Osteocyte (in vitro differentiated cells): ENCODE measurements around the gene CFB. TPM values are rescaled to one million over a fixed set of nuclear protein-coding genes. Genes with fewer than 3 reads are reported as not detected.
"Not testable (repeated sequence)": the region's sequence is repeated elsewhere in the genome, so short reads cannot be mapped to it uniquely, and the experiment has no call there.

ENCODE experiments used
- DNase-seq: peaks from one replicate; pipeline ENCODE4 v3.0.0; 2021; ENCODE audit warnings: mixed read lengths; ENCODE audit not compliant: unreplicated experiment; ENCODE audit errors: extremely low spot score
- H3K27ac Mint-ChIP-seq: one replicate; pipeline ENCODE4 v1.8.0; 2021; ENCODE audit warnings: mild to moderate bottlenecking, mixed read lengths; ENCODE audit not compliant: unreplicated experiment
- H3K27me3 Mint-ChIP-seq: one replicate; pipeline ENCODE4 v1.8.0; 2021; ENCODE audit warnings: mixed read lengths; ENCODE audit not compliant: unreplicated experiment
- H3K36me3 Mint-ChIP-seq: one replicate; pipeline ENCODE4 v1.8.0; 2021; ENCODE audit warnings: mixed read lengths; ENCODE audit not compliant: unreplicated experiment
- H3K4me1 Mint-ChIP-seq: one replicate; pipeline ENCODE4 v1.8.0; 2021; ENCODE audit warnings: mixed read lengths; ENCODE audit not compliant: unreplicated experiment
- H3K4me3 Mint-ChIP-seq: one replicate; pipeline ENCODE4 v1.8.0; 2021; ENCODE audit warnings: mild to moderate bottlenecking, moderate library complexity, mixed read lengths; ENCODE audit not compliant: unreplicated experiment
- H3K9me3 Mint-ChIP-seq: one replicate; pipeline ENCODE4 v1.8.0; 2021; ENCODE audit warnings: mixed read lengths; ENCODE audit not compliant: unreplicated experiment
- total RNA-seq: library from RNA; stranded (reverse); gene quantifications from 2 replicates; pipeline ENCODE4 v1.2.1, GENCODE V29; 2021
- TF ChIP-seq, protein P1 (sequence below): fragments of 200-600 bp; sonication (generic); IDR thresholded peaks from 2 replicates; pipeline ENCODE4 v1.5.0; 2021; ENCODE audit warnings: antibody characterized with exemption, mild to moderate bottlenecking, moderate library complexity

CFB gene
- total RNA-seq, 1 donor from 2014 or later, result 6.9 TPM

DNA sequence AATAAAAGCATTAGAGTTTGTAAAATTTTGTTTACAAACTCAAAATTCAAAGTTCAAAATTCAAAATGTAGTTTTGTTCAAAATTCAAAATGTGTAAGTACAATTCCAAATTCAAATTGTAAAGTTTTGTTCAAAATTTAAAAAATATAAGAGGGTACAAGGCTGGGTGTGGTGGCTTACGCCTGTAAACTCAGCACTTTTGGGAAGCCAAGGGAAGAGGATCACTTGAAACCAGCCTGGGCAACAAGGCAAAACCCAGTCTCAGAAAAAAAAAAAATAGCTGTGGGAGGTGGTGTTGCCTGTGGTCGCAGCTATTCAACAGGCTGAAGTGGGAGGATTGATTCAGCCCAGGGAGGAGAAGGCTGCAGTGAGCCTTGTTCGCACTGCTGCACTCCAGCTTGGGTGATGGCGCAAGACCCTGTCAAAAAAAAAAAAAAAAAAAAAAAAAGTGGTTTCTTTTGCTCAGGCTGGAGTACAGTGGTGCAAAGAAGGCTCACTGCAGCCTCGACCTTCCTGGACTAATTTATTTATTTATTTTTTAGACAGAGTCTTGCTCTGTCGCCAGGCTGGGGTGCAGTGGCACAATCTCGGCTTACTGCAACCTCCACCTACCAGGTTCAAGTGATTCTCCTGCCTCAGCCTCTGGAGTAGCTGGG lies 38.6 kb upstream of the CFB start:
- no peak overlapping the region for H3K4me3 Mint-ChIP-seq
- TF ChIP-seq, protein P1, sequence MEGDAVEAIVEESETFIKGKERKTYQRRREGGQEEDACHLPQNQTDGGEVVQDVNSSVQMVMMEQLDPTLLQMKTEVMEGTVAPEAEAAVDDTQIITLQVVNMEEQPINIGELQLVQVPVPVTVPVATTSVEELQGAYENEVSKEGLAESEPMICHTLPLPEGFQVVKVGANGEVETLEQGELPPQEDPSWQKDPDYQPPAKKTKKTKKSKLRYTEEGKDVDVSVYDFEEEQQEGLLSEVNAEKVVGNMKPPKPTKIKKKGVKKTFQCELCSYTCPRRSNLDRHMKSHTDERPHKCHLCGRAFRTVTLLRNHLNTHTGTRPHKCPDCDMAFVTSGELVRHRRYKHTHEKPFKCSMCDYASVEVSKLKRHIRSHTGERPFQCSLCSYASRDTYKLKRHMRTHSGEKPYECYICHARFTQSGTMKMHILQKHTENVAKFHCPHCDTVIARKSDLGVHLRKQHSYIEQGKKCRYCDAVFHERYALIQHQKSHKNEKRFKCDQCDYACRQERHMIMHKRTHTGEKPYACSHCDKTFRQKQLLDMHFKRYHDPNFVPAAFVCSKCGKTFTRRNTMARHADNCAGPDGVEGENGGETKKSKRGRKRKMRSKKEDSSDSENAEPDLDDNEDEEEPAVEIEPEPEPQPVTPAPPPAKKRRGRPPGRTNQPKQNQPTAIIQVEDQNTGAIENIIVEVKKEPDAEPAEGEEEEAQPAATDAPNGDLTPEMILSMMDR, result no peak
- H3K9me3 Mint-ChIP-seq, result no peaks in the 10 kb centered on the region
- H3K36me3 Mint-ChIP-seq, result peaks cover 1% of the 10 kb centered on the region
- H3K27me3 Mint-ChIP-seq, result peaks cover 4% of the 10 kb centered on the region
- peaks cover 26% of the 10 kb centered on the region for H3K4me1 Mint-ChIP-seq
- no peak overlapping the region for H3K27ac Mint-ChIP-seq
- DNase-seq, result no peak

DNA sequence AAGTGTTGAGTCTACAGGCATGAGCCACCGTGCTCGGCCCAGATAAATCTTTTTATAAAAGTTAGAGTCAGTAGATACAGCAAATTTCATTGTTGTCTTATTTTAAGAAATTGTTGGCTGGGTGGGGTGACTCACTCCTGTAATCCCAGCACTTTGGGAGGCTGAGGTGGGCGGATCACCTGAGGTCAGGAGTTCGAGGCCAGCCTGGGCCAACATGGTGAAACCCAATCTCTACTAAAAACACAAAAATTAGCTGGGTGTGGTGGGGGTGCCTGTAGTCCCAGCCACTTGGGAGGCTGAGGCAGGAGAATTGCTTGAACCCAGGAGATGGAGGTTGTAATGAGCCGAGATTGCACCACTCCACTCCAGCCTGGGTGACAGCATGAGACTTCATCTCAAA lies 37.6 kb upstream of the CFB start:
- not testable (repeated sequence) for H3K4me3 Mint-ChIP-seq, H3K27ac Mint-ChIP-seq, H3K36me3 Mint-ChIP-seq, DNase-seq, H3K9me3 Mint-ChIP-seq, H3K27me3 Mint-ChIP-seq
- H3K4me1 Mint-ChIP-seq, result peaks cover 19% of the 10 kb centered on the region

DNA sequence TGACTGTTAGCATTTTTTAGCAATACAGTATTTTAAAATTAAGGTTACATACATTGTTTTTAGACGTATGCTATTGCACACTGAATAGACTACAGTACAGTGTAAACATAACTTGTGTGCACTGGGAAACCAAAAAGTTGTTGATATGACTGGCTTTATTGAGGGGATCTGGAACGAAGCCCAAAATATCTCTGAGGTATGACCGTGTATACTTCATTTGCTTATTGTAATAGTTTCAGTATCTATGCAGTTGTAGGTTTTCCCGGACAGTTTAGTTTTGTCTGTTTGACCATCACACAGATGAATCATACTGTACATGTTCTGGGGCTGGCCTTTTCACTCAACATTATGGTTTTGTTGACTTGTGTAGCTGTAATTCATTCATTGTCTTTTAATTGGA lies 37.1 kb upstream of the CFB start:
- Mint-ChIP-seq H3K9me3 (no peaks in the 10 kb centered on the region), H3K27me3 (peaks cover 4% of the 10 kb centered on the region), H3K36me3 (peaks cover 1% of the 10 kb centered on the region), H3K4me3 (no peak overlapping the region), H3K27ac (no peak overlapping the region), H3K4me1 (peaks cover 19% of the 10 kb centered on the region)
- DNase-seq, result no peak
- TF ChIP-seq, protein P1, result no peak

DNA sequence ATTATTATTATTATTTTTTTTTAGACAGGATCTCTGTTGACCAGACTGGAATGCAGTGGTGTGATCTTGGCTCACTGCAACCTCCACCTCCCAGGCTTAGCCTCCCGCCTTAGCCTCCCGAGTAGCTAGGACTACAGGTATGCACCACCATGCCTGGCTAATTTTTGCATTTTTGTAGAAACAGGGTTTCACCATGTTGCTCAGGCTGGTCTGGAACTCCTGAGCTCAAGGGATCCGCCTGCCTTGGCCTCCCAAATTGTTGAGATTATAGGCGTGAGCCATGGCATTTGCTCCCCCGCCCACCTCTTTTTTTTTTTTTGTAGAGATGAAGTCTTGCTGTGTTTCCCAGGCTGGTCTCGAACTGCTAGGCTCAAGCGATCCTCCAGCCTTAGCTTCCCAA lies 36.6 kb upstream of the CFB start:
- H3K27ac Mint-ChIP-seq, DNase-seq, H3K36me3 Mint-ChIP-seq, H3K9me3 Mint-ChIP-seq, H3K4me3 Mint-ChIP-seq, H3K27me3 Mint-ChIP-seq: not testable (repeated sequence)
- peaks cover 19% of the 10 kb centered on the region for H3K4me1 Mint-ChIP-seq

DNA sequence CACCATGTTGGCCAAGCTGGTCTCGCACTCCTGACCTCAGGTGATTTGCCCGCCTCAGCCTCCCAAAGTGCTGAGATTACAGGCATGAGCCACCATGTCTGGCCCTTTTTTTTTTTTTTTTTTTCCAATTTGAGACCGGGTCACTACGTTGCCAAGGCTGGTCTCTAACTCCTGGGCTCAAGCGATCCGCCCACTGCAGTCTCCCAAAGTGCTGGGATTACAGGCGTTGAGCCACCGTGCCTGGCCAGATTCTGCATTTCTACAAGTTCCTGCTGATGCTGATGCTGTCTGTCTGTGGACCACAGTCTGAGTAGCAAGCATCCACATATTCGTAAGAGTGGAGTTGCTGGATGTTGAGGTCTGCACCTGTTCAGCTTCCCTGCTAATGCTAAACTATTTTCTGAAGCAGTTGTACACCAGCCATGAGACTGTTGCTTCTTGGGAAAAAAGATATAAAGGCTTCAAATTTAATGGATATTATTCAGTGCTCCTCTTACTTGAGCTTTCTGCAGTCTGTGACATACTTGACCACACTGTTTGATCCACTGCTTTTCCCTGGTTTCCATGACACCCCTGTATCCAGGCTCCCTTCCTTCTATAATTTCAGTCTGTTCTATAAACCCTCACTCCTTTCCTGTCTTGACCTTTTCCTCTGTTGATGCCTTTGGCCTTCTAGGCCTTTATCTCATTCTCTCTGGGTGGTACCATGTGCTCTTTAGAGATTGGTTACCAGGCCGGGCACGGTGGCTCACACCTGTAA lies 33.9 kb upstream of the CFB start:
- TF ChIP-seq, protein P1, result no peak
- Mint-ChIP-seq H3K27ac (peak overlapping the region; percentile 32), H3K9me3 (no peaks in the 10 kb centered on the region), H3K27me3 (no peaks in the 10 kb centered on the region), H3K4me1 (peaks cover 19% of the 10 kb centered on the region), H3K4me3 (no peak overlapping the region), H3K36me3 (no peaks in the 10 kb centered on the region)
- DNase-seq, result no peak

DNA sequence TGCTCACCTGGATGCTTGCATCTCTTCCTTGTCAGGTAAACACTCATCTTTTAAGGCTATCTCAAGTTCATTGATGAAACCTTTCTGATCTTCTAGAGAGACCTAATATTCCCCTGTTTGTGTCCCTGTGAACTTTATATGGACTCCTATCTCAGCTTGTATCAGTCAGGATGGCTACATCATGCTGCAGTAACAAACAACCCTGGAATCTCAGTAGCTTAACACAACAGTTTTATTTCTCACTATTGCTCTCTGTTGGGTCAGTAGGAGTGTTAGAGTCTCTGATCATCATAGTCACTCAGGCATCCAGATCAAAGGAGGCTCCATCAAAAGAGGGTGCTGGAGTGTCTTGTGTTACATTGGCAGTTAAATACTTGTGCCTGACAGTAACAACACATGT lies 30.5 kb upstream of the CFB start:
- no peaks in the 10 kb centered on the region for H3K9me3 Mint-ChIP-seq
- no peak for DNase-seq
- no peaks in the 10 kb centered on the region for H3K27me3 Mint-ChIP-seq
- H3K4me3 Mint-ChIP-seq, result no peak overlapping the region
- peaks cover 7% of the 10 kb centered on the region for H3K4me1 Mint-ChIP-seq
- H3K36me3 Mint-ChIP-seq, result no peaks in the 10 kb centered on the region
- TF ChIP-seq, protein P1, result no peak
- H3K27ac Mint-ChIP-seq, result no peak overlapping the region
